ENCODE results near the gene RB1.

Gene RB1

GRCh38 chr13:48403913-48404312, 100.4 kb downstream of the RB1 start:
- Histone ChIP-seq H3K27ac (ENCODE audit: low read length) (no peak overlapping the region), H3K9ac (ENCODE audit: low read length) (no peak overlapping the region), H3K36me3 (replicated peaks; ENCODE audit: low read depth, low read length) (peaks cover 3% of the 10 kb centered on the region), H3K4me3 (ENCODE audit: low read length) (no peak overlapping the region), H3K79me2 (ENCODE audit: low read length) (no peaks in the 10 kb centered on the region), H3K9me3 (ENCODE audit: insufficient read depth, low read length) (no peaks in the 10 kb centered on the region), H3K4me2 (ENCODE audit: low read length) (peak overlapping the region; percentile 44; the same call in 1 of the 2 replicates), H3K4me1 (ENCODE audit: low read length) (peaks cover 46% of the 10 kb centered on the region), H3K27me3 (ENCODE audit: low read depth, low read length) (no peaks in the 10 kb centered on the region), H2AFZ (ENCODE audit: low read depth, low read length) (no peak overlapping the region), H4K20me1 (ENCODE audit: insufficient read depth, low read length) (no peaks in the 10 kb centered on the region)
- TF ChIP-seq EZH2phosphoT487 (IDR thresholded peaks at IDR 0.05; ENCODE audit: low read depth) (no peak), CTCF (IDR thresholded peaks at IDR 0.05; ENCODE audit: low read depth, low read length) (no peak)

DNA sequence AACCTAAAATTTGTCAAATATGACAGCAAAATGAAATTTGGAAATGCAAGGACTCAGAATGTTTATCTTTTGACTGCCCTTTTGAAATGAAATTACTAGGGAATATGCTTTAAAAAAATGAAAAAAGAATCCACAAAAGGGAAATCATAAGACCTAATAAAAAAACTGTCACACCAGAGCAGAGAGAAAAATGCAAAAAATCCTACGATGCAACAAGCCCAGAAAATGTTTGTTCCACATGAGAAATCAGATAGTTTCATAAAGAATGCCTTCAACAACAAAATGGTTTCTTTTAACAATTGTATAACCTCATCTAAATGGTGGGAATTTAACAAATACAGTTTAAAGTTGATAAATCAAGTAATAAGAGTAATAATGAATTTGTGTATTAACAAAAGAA, 101.4 kb downstream of the RB1 start:
- H3K27ac ChIP-seq (ENCODE audit: low read length), result no peak overlapping the region
- H3K4me1 ChIP-seq (ENCODE audit: low read length), result peaks cover 43% of the 10 kb centered on the region
- H3K36me3 ChIP-seq (replicated peaks; ENCODE audit: low read depth, low read length), result peaks cover 3% of the 10 kb centered on the region
- H2AFZ ChIP-seq (ENCODE audit: low read depth, low read length), result no peak overlapping the region
- TF ChIP-seq EZH2phosphoT487 (IDR thresholded peaks at IDR 0.05; ENCODE audit: low read depth) (no peak), CTCF (IDR thresholded peaks at IDR 0.05; ENCODE audit: low read depth, low read length) (no peak)
- no peaks in the 10 kb centered on the region for H3K9me3 ChIP-seq (ENCODE audit: insufficient read depth, low read length)
- no peak overlapping the region for H3K4me2 ChIP-seq (ENCODE audit: low read length)
- no peak overlapping the region for H3K4me3 ChIP-seq (ENCODE audit: low read length)
- no peaks in the 10 kb centered on the region for H3K79me2 ChIP-seq (ENCODE audit: low read length)
- no peaks in the 10 kb centered on the region for H3K27me3 ChIP-seq (ENCODE audit: low read depth, low read length)
- no peaks in the 10 kb centered on the region for H4K20me1 ChIP-seq (ENCODE audit: insufficient read depth, low read length)
- no peak overlapping the region for H3K9ac ChIP-seq (ENCODE audit: low read length)

DNA sequence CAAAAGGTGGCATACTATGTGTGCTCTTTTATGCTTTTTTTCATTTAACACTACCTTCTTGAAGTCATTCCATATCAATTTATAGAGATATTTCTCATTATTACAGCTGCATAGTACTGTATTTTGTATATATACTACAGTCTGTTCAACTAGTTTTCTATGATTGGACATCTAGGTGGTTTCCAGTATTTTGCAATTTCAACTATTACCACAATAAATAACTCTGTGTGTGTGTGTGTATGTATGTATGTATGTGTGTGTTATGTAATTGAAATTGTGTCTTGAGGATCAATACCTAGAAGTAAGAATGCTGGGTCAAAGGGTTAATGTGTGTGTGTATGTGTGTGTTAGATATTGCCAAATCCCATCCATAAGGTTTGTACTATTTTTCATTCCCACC, 102.3 kb downstream of the RB1 start:
- Histone ChIP-seq H3K36me3 (replicated peaks; ENCODE audit: low read depth, low read length) (peaks cover 3% of the 10 kb centered on the region), H3K27me3 (ENCODE audit: low read depth, low read length) (no peaks in the 10 kb centered on the region), H3K79me2 (ENCODE audit: low read length) (no peaks in the 10 kb centered on the region), H2AFZ (ENCODE audit: low read depth, low read length) (no peak overlapping the region), H3K4me2 (ENCODE audit: low read length) (no peak overlapping the region), H3K4me3 (ENCODE audit: low read length) (no peak overlapping the region), H3K9me3 (ENCODE audit: insufficient read depth, low read length) (no peaks in the 10 kb centered on the region), H4K20me1 (ENCODE audit: insufficient read depth, low read length) (no peaks in the 10 kb centered on the region), H3K27ac (ENCODE audit: low read length) (no peak overlapping the region), H3K4me1 (ENCODE audit: low read length) (peaks cover 34% of the 10 kb centered on the region), H3K9ac (ENCODE audit: low read length) (no peak overlapping the region)
- no peak for TF ChIP-seq CTCF (IDR thresholded peaks at IDR 0.05; ENCODE audit: low read depth, low read length)
- no peak for TF ChIP-seq EZH2phosphoT487 (IDR thresholded peaks at IDR 0.05; ENCODE audit: low read depth)

- Histone ChIP-seq H3K4me1 (ENCODE audit: low read length) (peaks cover 3% of the 10 kb centered on the region; the same call in 1 of the 2 replicates), H2AFZ (ENCODE audit: low read depth, low read length) (no peak overlapping the region), H4K20me1 (ENCODE audit: insufficient read depth, low read length) (no peaks in the 10 kb centered on the region), H3K9me3 (ENCODE audit: insufficient read depth, low read length) (no peaks in the 10 kb centered on the region), H3K27ac (ENCODE audit: low read length) (no peak overlapping the region), H3K36me3 (replicated peaks; ENCODE audit: low read depth, low read length) (peaks cover 19% of the 10 kb centered on the region), H3K4me3 (ENCODE audit: low read length) (no peak overlapping the region), H3K9ac (ENCODE audit: low read length) (no peak overlapping the region), H3K27me3 (ENCODE audit: low read depth, low read length) (no peaks in the 10 kb centered on the region), H3K4me2 (ENCODE audit: low read length) (no peak overlapping the region), H3K79me2 (ENCODE audit: low read length) (no peaks in the 10 kb centered on the region)
- no peak for TF ChIP-seq EZH2phosphoT487 (IDR thresholded peaks at IDR 0.05; ENCODE audit: low read depth)
These were observed 106.6 kb downstream of the RB1 start for GRCh38 chr13:48410199-48410598.
